ENCODE measurements around the gene CELF5. TPM values are rescaled to one million over a fixed set of nuclear protein-coding genes. Genes with fewer than 3 reads are reported as not detected.
A peak's percentile ranks its signal among the peaks of the same experiment; 100 is the strongest.

The CELF5 gene
- total and polyA plus RNA-seq, 2 donors (not counting 1 experiment from before 2014, with no cell fraction given): 0.15 TPM; not detected in 1

GRCh38 chr19:3188627-3189596 is 35.5 kb upstream of the CELF5 start:
- no peak for ATAC-seq (ENCODE audit: low read depth)
- Mint-ChIP-seq H3K4me3 (peak overlapping the region; percentile 55), H3K27me3 (no peaks in the 10 kb centered on the region), H3K4me1 (peaks cover 54% of the 10 kb centered on the region), H3K9me3 (ENCODE audit: insufficient read depth) (no peaks in the 10 kb centered on the region), H3K27ac (peak overlapping the region; percentile 20)
- TF ChIP-seq EZH2 (IDR thresholded peaks at IDR 0.05; ENCODE audit: borderline replicate concordance, insufficient read depth, low read depth, low read length, poor library complexity, severe bottlenecking): no peak
- TF ChIP-seq, protein P1, sequence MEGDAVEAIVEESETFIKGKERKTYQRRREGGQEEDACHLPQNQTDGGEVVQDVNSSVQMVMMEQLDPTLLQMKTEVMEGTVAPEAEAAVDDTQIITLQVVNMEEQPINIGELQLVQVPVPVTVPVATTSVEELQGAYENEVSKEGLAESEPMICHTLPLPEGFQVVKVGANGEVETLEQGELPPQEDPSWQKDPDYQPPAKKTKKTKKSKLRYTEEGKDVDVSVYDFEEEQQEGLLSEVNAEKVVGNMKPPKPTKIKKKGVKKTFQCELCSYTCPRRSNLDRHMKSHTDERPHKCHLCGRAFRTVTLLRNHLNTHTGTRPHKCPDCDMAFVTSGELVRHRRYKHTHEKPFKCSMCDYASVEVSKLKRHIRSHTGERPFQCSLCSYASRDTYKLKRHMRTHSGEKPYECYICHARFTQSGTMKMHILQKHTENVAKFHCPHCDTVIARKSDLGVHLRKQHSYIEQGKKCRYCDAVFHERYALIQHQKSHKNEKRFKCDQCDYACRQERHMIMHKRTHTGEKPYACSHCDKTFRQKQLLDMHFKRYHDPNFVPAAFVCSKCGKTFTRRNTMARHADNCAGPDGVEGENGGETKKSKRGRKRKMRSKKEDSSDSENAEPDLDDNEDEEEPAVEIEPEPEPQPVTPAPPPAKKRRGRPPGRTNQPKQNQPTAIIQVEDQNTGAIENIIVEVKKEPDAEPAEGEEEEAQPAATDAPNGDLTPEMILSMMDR (IDR thresholded peaks at IDR 0.05): no peak
- WGBS (ENCODE audit: insufficient coverage): 71% methylated on average over 34 of the region's 35 CpGs
- Histone ChIP-seq H3K9ac (ENCODE audit: low read length) (no peak overlapping the region), H3K4me2 (replicated peaks; ENCODE audit: low read depth, low read length, poor library complexity, severe bottlenecking) (peak overlapping the region; percentile 100), H3K4me1 (ENCODE audit: control insufficient read depth in 2 of 2, insufficient read depth in 2 of 2, low read length in 2 of 2) (peaks cover 33 to 57% of the 10 kb centered on the region in 2 donors), H4K20me1 (ENCODE audit: control insufficient read depth, insufficient read depth, low read length, poor library complexity, severe bottlenecking) (peaks cover 91% of the 10 kb centered on the region), H3K4me3 (ENCODE audit: control extremely low read depth in 1 of 5, extremely low read depth in 1 of 5, insufficient read depth in 1 of 5, low read depth in 2 of 5, low read length in 4 of 5) (no peak overlapping the region), H3K36me3 (replicated peaks in 1 of 2; ENCODE audit: control extremely low read depth in 1 of 2, control insufficient read depth in 1 of 2, extremely low read depth in 1 of 2, insufficient read depth in 2 of 2, low read length in 1 of 2) (peaks cover 0 to 25% of the 10 kb centered on the region in 2 experiments), H2AFZ (ENCODE audit: insufficient read depth, low read depth, low read length, poor library complexity, severe bottlenecking) (no peak overlapping the region), H3K27me3 (replicated peaks in 1 of 4; ENCODE audit: control extremely low read depth in 1 of 4, control insufficient read depth in 3 of 4, insufficient read depth in 4 of 4, low read length in 3 of 4) (no peaks in the 10 kb centered on the region), H3K79me2 (ENCODE audit: control insufficient read depth, insufficient read depth, low read length) (peaks cover 89% of the 10 kb centered on the region), H3K27ac (ENCODE audit: low read length in 2 of 2) (no peak overlapping the region), H3K9me3 (ENCODE audit: control extremely low read depth in 1 of 3, control insufficient read depth in 2 of 3, insufficient read depth in 1 of 3, low read length in 2 of 3) (peaks cover 0 to 1% (median 0%) of the 10 kb centered on the region in 3 donors)
- no peak for DNase-seq
- ChIA-PET POLR2A (interaction anchor here (0.5 to 0.6 kb wide), 2 partner anchors 315 to 637 kb away, joined by 3 to 4 read pairs; no protein-coding TSS in a partner anchor), CTCF (no interaction called here)
- intact Hi-C loops (cut with micrococcal nuclease): loop anchor here (10.0 kb wide), 3 partner anchors 124 to 1944 kb away; partner anchors contain the start of genes ATP5F1D, FEM1A, MIDN and TLE5

Data from B cell (primary cell).